ENCODE measurements around the gene HHEX. TPM values are rescaled to one million over a fixed set of nuclear protein-coding genes. Genes with fewer than 3 reads are reported as not detected.

The HHEX gene
- polyA plus RNA-seq, 2 of the 4 experiments (the other 2 are of a cell fraction): 18.1 to 28.1 TPM

- no peak for ATAC-seq
- no peak overlapping the region for H3K4me3 ChIP-seq
- ChIA-PET POLR2A (no interaction called here), CTCF (interaction anchor here (0.6 to 1.2 kb wide), 2 partner anchors 49 to 96 kb away, joined by 3 read pairs; no protein-coding TSS in a partner anchor)
- H3K27ac ChIP-seq: no peak overlapping the region
- WGBS (ENCODE audit: missing lambda C conversion rate): 68% methylated on average over 9 of the region's 9 CpGs
- H3K9me3 ChIP-seq: no peaks in the 10 kb centered on the region
- H3K4me1 ChIP-seq: no peaks in the 10 kb centered on the region
- FAIRE-seq: no peak
- H3K4me2 ChIP-seq: no peak overlapping the region
- TF ChIP-seq USF2 (IDR thresholded peaks at IDR 0.05): no peak
- TF ChIP-seq HES2 (IDR thresholded peaks at IDR 0.05): no peak
- no peak for TF ChIP-seq ZNF302 (CRISPR knock-in tag; IDR thresholded peaks at IDR 0.05)
- no peak for TF ChIP-seq HOXB13 (CRISPR knock-in tag; IDR thresholded peaks at IDR 0.05; ENCODE audit: low read depth)
- no peak for TF ChIP-seq ELK1 (IDR thresholded peaks at IDR 0.05; ENCODE audit: low read depth, low read length)
- no peak for TF ChIP-seq ATOH8 (CRISPR knock-in tag; IDR thresholded peaks at IDR 0.05; ENCODE audit: low read depth)
- TF ChIP-seq PBX3 (IDR thresholded peaks at IDR 0.05): no peak
- DNase-seq (ENCODE audit: low read depth in 1 of 2, low spot score in 1 of 2): no peak
Measured at GRCh38 chr10:92742331-92743228, 52.8 kb downstream of the HHEX start.

Small RNA genes within 50 kb of the gene (small RNA-seq; reads per million reads assigned to genes)
- gene RF00019 (0 reads per million in 6 experiments), gene RN7SL644P (0 reads per million in 6 experiments)

Other genes with a start within 250 kb of the HHEX start
- 60.9 and 61.1 TPM in 2 replicates for gene IDE, start 115.9 kb upstream of the HHEX start, polyA plus RNA-seq (2011; rRNA removed)
- 24.8 to 25.1 TPM (median 25.0 TPM) in 3 replicates for gene IDE, start 115.9 kb upstream of the HHEX start, polyA plus RNA-seq (2017; fragmentation: RNase III; extraction: RNeasy Plus Mini Kit Qiagen cat#74134 plus additional on column Dnase treatment)
- 29.3 and 38.7 TPM in 2 replicates for gene KIF11, start 96.8 kb upstream of the HHEX start, polyA plus RNA-seq (2011; rRNA removed)
- 31.0 to 37.9 TPM (median 32.5 TPM) in 3 replicates for gene KIF11, start 96.8 kb upstream of the HHEX start, polyA plus RNA-seq (2017; fragmentation: RNase III; extraction: RNeasy Plus Mini Kit Qiagen cat#74134 plus additional on column Dnase treatment)
- 48.5 and 50.4 TPM in 2 replicates for gene EXOC6, start 158.6 kb downstream of the HHEX start, polyA plus RNA-seq (2011; rRNA removed)
- 16.8 to 20.2 TPM (median 17.3 TPM) in 3 replicates for gene EXOC6, start 158.6 kb downstream of the HHEX start, polyA plus RNA-seq (2017; fragmentation: RNase III; extraction: RNeasy Plus Mini Kit Qiagen cat#74134 plus additional on column Dnase treatment)